ENCODE results near the gene B4GAT1.
"Not testable (repeated sequence)": the region's sequence is repeated elsewhere in the genome, so short reads cannot be mapped to it uniquely, and the experiment has no call there.

The B4GAT1 gene

GRCh38 chr11:66363805-66364535 lies 16.5 kb upstream of the B4GAT1 start:
- DNase-seq (ENCODE audit: insufficient read length, low spot score) (peak; percentile 82), FAIRE-seq (peak; percentile 38)
- no peak for TF ChIP-seq TAF1 (IDR thresholded peaks at IDR 0.05; ENCODE audit: low read depth, low read length)
- TF ChIP-seq POLR2A (IDR thresholded peaks at IDR 0.05; ENCODE audit: low read depth, low read length) = peak; percentile 5; the same call in 1 of the 2 replicates

DNA sequence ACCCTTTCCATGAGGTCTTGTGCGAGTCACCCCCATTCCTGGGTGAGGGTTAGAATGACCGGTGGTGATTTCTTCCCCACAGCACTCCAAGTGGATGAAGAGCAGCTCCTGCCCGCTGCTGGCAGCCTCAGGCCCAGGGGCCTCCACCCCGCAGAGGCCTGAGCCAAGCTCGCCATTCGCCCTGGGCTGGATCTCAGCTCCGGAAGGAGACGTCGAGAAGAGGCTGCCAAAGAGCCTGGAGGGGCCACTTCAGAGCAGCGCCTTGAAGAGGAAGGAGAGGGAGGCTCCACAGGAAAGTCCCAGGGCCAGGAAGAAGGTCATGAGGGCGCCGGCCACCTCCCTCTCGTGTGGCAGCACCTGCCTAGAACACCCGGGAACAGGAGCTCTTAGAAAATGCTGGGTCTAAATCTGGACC lies 15.8 kb upstream of the B4GAT1 start:
- DNase-seq (ENCODE audit: insufficient read length, low spot score) (no peak), FAIRE-seq (no peak)
- no peak for TF ChIP-seq PAX5 (IDR thresholded peaks at IDR 0.05; ENCODE audit: insufficient read depth, low read length, severe bottlenecking)
- no peak for TF ChIP-seq SPI1 (IDR thresholded peaks at IDR 0.05; ENCODE audit: low read depth, low read length)
- TF ChIP-seq POU2F2 (IDR thresholded peaks at IDR 0.05; ENCODE audit: low read depth, low read length) = no peak
- no peak for TF ChIP-seq TAF1 (IDR thresholded peaks at IDR 0.05; ENCODE audit: low read depth, low read length)
- TF ChIP-seq POLR2A (IDR thresholded peaks at IDR 0.05; ENCODE audit: low read depth, low read length) = no peak
- no peak for TF ChIP-seq POLR2AphosphoS5 (IDR thresholded peaks at IDR 0.05; ENCODE audit: low read depth, low read length)

DNA sequence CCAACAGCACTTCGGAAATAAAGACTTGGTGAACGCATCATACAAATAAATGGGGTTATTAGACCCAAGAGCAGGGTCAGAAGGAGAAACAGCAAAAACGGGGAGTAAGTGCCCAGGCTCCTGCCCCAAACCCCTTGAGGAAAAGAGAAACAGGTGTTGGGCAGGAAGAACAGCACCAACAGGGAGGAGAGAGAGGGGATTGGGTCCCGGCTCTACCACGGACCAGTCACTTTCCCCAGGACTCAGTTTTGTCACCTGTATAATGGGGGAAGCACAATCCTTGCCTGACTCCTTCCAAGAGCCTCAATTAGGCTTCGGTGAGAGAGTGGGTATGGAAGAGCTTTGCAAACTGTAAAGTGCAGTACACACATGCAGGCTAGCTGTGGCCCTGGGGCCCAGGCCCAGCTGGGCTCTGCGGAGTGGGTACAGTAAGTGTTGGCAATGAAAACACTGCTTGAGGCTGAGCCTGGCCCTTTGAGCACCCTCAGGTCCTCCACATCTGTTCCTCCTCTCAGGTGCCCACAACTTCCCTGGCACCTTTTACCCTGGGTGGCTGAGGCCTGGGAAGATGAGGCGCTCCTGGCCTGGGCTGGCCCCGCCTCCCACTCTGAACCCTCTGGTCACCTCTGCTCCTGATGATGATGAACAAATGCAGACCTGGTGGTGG lies 15.2 kb upstream of the B4GAT1 start:
- no peak for TF ChIP-seq POU2F2 (IDR thresholded peaks at IDR 0.05; ENCODE audit: low read depth, low read length)
- no peak for TF ChIP-seq TAF1 (IDR thresholded peaks at IDR 0.05; ENCODE audit: low read depth, low read length)
- no peak for TF ChIP-seq POLR2A (IDR thresholded peaks at IDR 0.05; ENCODE audit: low read depth, low read length)
- no peak for TF ChIP-seq POLR2AphosphoS5 (IDR thresholded peaks at IDR 0.05; ENCODE audit: low read depth, low read length)
- no peak for TF ChIP-seq SPI1 (IDR thresholded peaks at IDR 0.05; ENCODE audit: low read depth, low read length)
- no peak for TF ChIP-seq PAX5 (IDR thresholded peaks at IDR 0.05; ENCODE audit: insufficient read depth, low read length, severe bottlenecking)
- DNase-seq (ENCODE audit: insufficient read length, low spot score) (no peak), FAIRE-seq (no peak)

GRCh38 chr11:66361502-66361941 lies 14.1 kb upstream of the B4GAT1 start:
- TF ChIP-seq TAF1 (IDR thresholded peaks at IDR 0.05; ENCODE audit: low read depth, low read length) (no peak), POLR2AphosphoS5 (IDR thresholded peaks at IDR 0.05; ENCODE audit: low read depth, low read length) (no peak), POU2F2 (IDR thresholded peaks at IDR 0.05; ENCODE audit: low read depth, low read length) (no peak), SPI1 (IDR thresholded peaks at IDR 0.05; ENCODE audit: low read depth, low read length) (no peak), PAX5 (IDR thresholded peaks at IDR 0.05; ENCODE audit: insufficient read depth, low read length, severe bottlenecking) (no peak), POLR2A (IDR thresholded peaks at IDR 0.05; ENCODE audit: low read depth, low read length) (no peak)
- DNase-seq (ENCODE audit: insufficient read length, low spot score) (no peak), FAIRE-seq (no peak)

GRCh38 chr11:66360406-66361073 lies 13.1 kb upstream of the B4GAT1 start:
- no peak for TF ChIP-seq POLR2A (IDR thresholded peaks at IDR 0.05; ENCODE audit: low read depth, low read length)
- TF ChIP-seq PAX5 (IDR thresholded peaks at IDR 0.05; ENCODE audit: insufficient read depth, low read length, severe bottlenecking) = no peak
- TF ChIP-seq SPI1 (IDR thresholded peaks at IDR 0.05; ENCODE audit: low read depth, low read length) = no peak
- TF ChIP-seq POLR2AphosphoS5 (IDR thresholded peaks at IDR 0.05; ENCODE audit: low read depth, low read length) = no peak
- DNase-seq (ENCODE audit: insufficient read length, low spot score) = no peak
- FAIRE-seq = no peak

- DNase-seq (ENCODE audit: insufficient read length, low spot score) = no peak
- TF ChIP-seq TAF1 (IDR thresholded peaks at IDR 0.05; ENCODE audit: low read depth, low read length) (no peak), POU2F2 (IDR thresholded peaks at IDR 0.05; ENCODE audit: low read depth, low read length) (no peak), SPI1 (IDR thresholded peaks at IDR 0.05; ENCODE audit: low read depth, low read length) (no peak), POLR2AphosphoS5 (IDR thresholded peaks at IDR 0.05; ENCODE audit: low read depth, low read length) (no peak), POLR2A (IDR thresholded peaks at IDR 0.05; ENCODE audit: low read depth, low read length) (no peak), PAX5 (IDR thresholded peaks at IDR 0.05; ENCODE audit: insufficient read depth, low read length, severe bottlenecking) (no peak)
- FAIRE-seq = no peak
Observed at GRCh38 chr11:66359662-66360087, 12.2 kb upstream of the B4GAT1 start.

DNA sequence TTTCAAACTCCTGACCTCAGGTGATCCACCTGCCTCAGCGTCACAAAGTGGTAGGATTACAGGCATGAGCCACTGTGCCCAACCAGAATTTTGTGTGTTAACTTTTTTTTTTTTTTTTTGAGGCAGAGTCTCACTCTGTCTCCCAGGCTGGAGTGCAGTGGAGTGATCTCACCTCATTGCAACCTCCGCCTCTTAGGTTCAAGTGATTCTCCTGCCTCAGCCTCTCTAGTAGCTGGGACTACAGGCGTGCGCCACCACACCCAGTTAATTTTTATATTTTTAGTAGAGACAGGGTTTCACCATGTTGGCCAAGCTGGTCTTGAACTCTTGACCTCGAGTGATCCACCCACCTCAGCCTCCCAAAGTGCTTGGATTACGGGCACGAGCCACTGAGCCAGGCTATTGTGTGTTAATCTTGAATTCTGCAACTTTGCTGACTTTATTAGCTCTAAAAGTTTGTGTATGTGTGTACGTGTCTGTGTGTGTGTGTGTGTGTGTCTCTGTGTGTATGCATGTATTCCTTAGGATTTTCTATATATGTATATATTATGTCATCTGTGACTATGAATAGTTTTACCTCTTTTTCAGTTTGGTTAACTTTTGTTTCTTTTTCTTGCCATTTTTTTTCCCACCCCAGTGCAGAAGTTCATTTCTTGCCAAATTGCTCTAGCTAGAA lies 3.3 kb upstream of the B4GAT1 start:
- FAIRE-seq; DNase-seq (ENCODE audit: insufficient read length, low spot score): not testable (repeated sequence)

DNA sequence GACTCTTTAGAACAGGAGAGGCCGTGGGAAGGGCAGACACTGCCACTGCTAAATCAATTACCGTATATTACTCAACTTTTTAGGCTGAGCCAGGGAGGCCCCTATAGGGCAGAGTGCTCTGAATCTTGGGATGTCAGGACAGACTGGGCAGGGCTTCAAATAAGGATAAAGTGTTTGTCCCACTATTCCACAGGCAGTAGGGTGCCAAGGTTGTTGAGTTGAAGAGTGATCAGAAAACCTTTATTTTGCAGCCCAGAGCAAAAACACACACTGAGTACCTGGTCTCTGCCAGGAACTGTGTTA lies 1.6 kb upstream of the B4GAT1 start:
- no peak for FAIRE-seq
- TF ChIP-seq POLR2A (IDR thresholded peaks at IDR 0.05; ENCODE audit: low read depth, low read length) (no peak), SPI1 (IDR thresholded peaks at IDR 0.05; ENCODE audit: low read depth, low read length) (no peak), TAF1 (IDR thresholded peaks at IDR 0.05; ENCODE audit: low read depth, low read length) (no peak), PAX5 (IDR thresholded peaks at IDR 0.05; ENCODE audit: insufficient read depth, low read length, severe bottlenecking) (no peak), POU2F2 (IDR thresholded peaks at IDR 0.05; ENCODE audit: low read depth, low read length) (no peak), POLR2AphosphoS5 (IDR thresholded peaks at IDR 0.05; ENCODE audit: low read depth, low read length) (no peak)
- no peak for DNase-seq (ENCODE audit: insufficient read length, low spot score)

DNA sequence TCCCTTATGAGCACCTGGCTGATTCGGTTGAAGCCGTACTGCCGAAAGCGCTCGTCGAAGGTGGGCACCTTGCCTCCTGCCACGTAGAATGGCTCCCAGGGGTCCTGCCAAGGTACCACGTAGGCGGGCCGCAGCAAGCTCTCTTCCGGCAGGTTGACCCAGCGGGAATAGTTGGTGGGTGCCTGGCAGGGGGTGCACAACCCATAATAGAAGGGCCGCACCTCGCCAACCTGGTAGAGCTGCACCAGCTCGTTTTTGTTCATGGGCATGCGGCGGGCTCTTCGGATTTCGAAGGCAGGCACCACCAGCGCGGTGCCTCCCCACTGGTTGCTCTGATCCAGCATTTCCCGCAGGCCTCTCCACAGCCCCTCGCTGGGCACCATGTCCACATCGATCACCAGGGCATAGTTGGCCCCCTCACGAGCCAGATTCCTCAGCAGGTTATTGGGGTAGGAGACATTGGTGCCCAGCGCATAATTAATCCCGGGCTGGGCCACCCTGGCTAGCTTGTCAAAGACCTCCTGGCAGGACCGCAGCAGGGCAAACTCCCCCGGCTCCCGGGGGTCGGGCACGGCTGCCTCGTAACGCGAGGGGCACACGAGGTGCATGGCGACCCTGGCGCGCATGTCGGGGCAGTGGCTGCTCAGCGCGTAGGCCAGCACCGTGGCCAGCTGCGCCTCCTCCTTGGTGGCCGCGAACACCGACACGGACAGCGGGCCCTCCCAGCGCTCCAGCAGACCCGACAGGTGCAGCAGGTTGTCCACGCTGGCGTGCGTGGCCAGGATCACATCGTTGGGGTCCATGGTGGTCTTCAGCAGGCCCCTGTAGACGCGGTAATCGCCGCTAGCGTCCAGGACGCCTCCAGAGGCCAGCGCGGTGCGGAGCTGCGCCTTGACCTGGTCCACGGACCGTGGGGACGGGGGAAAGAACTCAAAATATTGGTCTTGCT lies 679 bp downstream of the B4GAT1 start:
- FAIRE-seq (peak; percentile 74), DNase-seq (ENCODE audit: insufficient read length, low spot score) (no peak)
- TF ChIP-seq PAX5 (IDR thresholded peaks at IDR 0.05; ENCODE audit: insufficient read depth, low read length, severe bottlenecking) = no peak
- no peak for TF ChIP-seq POU2F2 (IDR thresholded peaks at IDR 0.05; ENCODE audit: low read depth, low read length)
